LHCN-M2 (cell line): ENCODE data around the gene MECP2. TPM values are rescaled to one million over a fixed set of nuclear protein-coding genes. Genes with fewer than 3 reads are reported as not detected.

Experiments used
- total RNA-seq: library from RNA; depleted of rRNA; stranded (reverse); fragments of >200 nt; gene quantifications from 2 replicates; pipeline ENCODE4 v1.2.3, GENCODE V29; 2014; rRNA removed

The MECP2 gene
- total RNA-seq, 1 experiment from 2014 or later: 23.8 TPM

Other genes with a start within 250 kb of the MECP2 start
- 0.29 and 2.1 TPM in 2 replicates for gene L1CAM, start 211.5 kb downstream of the MECP2 start, total RNA-seq
- not detected in 2 replicates for gene AVPR2, start 193.0 kb downstream of the MECP2 start, total RNA-seq
- gene ARHGAP4, start 171.5 kb downstream of the MECP2 start, total RNA-seq: 4.1 and 15.2 TPM in 2 replicates
- gene NAA10, start 162.7 kb downstream of the MECP2 start, total RNA-seq: 160 and 164 TPM in 2 replicates
- gene RENBP, start 153.1 kb downstream of the MECP2 start, total RNA-seq: 0.40 TPM in 1 of 2 replicates, not detected in the other
- 36.8 and 37.4 TPM in 2 replicates for gene HCFC1, start 125.9 kb downstream of the MECP2 start, total RNA-seq
- gene TMEM187, start 125.0 kb downstream of the MECP2 start, total RNA-seq: 8.9 and 9.0 TPM in 2 replicates
- 135 and 149 TPM in 2 replicates for gene IRAK1, start 77.8 kb downstream of the MECP2 start, total RNA-seq
- gene OPN1LW, start 46.5 kb upstream of the MECP2 start, total RNA-seq: not detected in 2 replicates
- not detected in 2 replicates for gene OPN1MW, start 84.9 kb upstream of the MECP2 start, total RNA-seq
- not detected in 2 replicates for gene OPN1MW2, start 122.0 kb upstream of the MECP2 start, total RNA-seq
- gene OPN1MW3, start 159.9 kb upstream of the MECP2 start, total RNA-seq: not detected in 2 replicates
- gene TEX28, start 197.4 kb upstream of the MECP2 start, total RNA-seq: not detected in 2 replicates
- not detected in 2 replicates for gene TKTL1, start 198.1 kb upstream of the MECP2 start, total RNA-seq